Left renal cortex interstitium (tissue), 4 donors: ENCODE data around the gene KCNH2. TPM values are rescaled to one million over a fixed set of nuclear protein-coding genes. Genes with fewer than 3 reads are reported as not detected.
"Not testable (repeated sequence)": the region's sequence is repeated elsewhere in the genome, so short reads cannot be mapped to it uniquely, and the experiment has no call there.

Source experiments
- DNase-seq, 4 donors: peaks; one replicate each; pipeline ENCODE4 v3.0.0-alpha.2; 2013; ENCODE audit warnings: low read depth in 4 of 4, low spot score in 2 of 4, missing footprints in 1 of 4
- polyA plus RNA-seq, 4 donors: library from polyadenylated mRNA; unstranded; fragments of 120-200 nt; gene quantifications; one replicate each; pipeline ENCODE4 v1.2.1, GENCODE V29; 2013; ENCODE audit not compliant: insufficient read length in 4 of 4

KCNH2 gene
- polyA plus RNA-seq, 4 donors, result 15.4 to 23.2 (median 20.1) TPM

DNA sequence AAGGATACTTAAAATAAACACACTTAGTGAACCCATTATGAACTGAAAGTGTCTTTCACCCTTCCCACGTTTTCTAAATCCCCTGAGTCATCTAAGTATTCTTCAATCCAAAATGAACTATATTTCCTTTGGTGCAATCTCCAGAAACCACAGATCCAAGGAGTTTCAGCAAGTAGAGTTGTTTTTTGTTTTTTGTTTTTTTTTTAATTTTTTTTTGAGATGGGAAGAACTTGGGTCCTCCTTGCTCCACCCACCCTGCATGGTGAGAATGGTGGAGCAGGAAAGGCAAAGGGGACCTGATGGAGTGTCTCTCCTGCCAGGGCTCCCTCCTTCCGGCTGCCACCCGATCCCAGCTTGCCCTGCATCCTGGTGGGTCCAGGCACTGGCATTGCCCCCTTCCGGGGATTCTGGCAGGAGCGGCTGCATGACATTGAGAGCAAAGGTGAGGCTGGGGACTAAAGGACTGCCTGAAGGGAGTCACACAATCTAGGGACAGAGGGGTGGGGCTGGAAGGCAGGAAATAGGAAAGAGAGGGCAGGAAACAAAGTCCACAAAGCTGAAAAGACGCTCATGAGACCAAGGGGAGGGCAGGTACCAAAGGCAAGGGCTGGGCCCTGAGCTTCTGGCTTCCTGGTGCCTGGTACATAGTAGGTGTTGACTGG, 34.0 kb upstream of the KCNH2 start:
- DNase-seq, result no peak

DNA sequence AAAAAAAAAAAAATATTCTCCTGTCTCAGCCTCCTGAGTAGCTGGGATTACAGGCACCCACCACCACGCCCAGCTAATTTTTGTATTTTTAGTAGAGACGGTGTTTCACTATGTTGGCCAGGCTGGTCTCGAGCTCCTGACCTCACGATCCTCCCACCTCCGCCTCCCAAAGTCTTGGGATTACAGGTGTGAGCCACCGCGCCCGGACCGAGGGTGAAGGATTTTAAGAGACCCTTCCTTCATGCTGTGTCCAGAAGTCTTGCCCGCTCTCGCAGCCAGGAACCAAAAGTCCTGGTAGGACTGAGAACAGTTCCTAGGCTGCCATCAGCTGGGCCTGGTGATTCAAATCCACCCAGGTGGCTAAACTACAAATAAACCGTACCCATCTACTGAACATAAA, 33.5 kb upstream of the KCNH2 start:
- DNase-seq, result not testable (repeated sequence)

DNA sequence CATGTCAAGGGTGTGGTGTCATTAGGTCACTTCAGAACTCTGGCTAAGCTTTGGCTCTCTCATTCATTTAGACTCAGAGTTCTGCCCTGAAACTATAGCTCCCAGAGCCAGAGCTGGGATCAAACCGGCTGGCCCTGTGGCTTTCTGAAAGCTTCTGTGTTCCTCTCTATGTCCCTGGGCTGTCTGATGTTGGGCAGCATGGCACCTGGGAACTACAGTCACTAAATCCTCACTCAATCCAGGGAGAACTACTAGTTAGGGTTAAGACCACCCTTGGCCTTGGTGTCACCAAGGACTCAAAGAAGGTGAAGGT, 32.9 kb upstream of the KCNH2 start:
- no peak for DNase-seq

DNA sequence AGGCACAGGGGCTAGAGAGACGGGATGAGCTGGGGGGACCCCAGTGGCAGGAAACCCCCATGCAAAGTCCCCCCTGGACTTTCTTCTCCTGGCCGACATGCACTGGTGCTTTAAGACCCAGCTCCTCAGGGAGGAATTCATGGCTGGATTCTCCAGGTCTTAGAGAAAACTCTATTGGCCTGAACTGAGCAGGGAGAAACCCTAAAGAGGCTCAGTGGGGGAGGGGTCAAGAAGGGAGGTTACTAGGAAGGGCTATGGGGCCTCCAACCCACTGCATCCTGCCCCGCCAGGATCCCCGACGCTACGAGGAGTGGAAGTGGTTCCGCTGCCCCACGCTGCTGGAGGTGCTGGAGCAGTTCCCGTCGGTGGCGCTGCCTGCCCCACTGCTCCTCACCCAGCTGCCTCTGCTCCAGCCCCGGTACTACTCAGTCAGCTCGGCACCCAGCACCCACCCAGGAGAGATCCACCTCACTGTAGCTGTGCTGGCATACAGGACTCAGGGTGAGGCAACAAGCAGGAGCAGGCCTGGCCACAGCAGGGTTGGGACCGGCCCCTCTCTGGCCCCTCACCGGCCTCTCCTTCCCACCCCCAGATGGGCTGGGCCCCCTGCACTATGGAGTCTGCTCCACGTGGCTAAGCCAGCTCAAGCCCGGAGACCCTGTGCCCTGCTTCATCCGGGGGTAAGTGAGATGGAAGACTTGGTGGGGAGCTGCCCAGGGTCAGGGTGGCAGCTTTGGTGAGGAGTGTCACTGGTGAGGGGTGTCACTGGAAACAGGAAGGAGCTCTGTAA, 32.4 kb upstream of the KCNH2 start:
- peak in 1 of 4 donors; percentile 57 for DNase-seq

DNA sequence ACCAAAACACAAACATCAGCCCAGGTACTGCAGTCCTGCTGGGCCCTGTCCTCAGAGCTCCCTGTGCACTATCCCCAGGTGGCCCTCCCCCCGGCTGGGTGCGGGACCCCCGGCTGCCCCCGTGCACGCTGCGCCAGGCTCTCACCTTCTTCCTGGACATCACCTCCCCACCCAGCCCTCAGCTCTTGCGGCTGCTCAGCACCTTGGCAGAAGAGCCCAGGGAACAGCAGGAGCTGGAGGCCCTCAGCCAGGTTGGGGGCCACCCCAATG, 31.9 kb upstream of the KCNH2 start:
- no peak for DNase-seq

DNA sequence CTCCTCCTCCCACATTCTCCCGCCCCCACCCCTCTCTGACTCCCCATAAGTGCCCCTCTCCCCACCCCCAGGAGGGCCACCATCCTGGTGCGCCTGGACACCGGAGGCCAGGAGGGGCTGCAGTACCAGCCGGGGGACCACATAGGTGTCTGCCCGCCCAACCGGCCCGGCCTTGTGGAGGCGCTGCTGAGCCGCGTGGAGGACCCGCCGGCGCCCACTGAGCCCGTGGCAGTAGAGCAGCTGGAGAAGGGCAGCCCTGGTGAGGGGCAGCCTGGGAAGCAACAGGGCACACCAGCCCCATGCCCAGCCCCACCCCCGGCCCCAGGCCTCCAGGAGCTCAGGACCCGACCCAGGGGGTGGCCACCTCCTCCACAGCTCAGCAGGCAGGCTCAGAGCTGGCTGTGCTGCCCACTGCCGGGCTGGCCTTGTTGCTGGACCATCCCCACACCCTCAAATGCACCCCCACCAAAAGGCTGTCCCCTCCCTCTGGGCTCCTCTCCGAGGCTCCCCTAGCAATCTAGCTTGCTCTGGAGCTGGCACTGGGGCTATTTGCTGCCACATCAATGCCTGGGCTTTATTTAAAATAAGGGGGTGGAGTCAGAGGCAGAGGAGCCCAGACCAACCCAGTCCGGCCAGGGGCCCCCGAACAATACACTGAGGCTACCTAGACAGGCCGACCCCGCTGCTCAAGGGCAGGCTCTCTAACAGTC, 31.4 kb upstream of the KCNH2 start:
- DNase-seq, result no peak

DNA sequence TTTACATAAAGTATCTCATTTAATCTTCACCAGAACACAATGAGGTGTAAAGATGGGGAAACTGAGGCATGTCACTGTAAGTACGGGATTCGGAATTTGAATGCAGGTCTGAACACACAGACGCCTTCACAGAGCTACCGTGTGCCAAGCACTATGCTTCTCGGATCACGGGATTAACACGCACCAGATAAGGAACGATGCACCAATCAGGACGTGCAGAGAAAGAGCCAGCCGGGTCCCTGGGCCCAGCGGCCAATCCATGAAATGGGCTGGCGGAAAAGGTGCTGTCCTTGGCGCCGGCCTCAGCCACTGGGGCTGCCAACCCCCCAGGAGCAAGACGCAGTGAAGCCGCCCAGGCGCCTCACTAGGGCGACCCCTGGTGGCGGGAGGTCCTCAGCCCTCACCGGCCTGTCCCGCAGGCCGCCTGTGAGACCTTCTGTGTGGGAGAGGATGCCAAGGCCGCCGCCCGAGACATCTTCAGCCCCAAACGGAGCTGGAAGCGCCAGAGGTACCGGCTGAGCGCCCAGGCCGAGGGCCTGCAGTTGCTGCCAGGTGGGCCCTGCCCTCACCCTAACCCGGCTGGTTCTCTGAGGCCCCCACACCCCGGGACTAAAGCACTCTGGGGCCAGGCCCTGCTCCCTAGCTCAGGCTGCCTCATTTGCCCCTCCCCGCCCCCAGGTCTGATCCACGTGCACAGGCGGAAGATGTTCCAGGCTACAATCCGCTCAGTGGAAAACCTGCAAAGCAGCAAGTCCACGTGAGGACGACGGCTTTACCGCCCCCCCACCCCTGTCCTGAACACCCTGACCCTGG, 30.6 kb upstream of the KCNH2 start:
- DNase-seq, result no peak

DNA sequence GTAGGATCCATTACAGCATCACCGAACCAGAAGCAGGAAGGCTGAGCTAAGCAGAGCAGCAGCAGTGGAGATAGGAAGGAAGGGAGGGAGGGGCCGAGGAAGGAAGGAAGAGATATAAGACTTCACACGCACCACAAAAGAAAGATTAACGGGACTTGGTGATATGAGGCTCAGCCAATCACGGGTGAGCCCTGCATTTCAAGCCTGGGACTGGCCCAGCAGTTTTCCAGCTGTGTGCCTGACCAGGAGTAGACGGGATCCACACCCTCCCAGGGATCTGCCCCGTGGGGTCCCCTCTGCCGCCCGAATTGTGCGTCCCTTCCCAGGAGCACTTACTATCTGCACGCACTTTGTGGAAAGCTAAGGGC, 30.0 kb upstream of the KCNH2 start:
- no peak for DNase-seq

DNA sequence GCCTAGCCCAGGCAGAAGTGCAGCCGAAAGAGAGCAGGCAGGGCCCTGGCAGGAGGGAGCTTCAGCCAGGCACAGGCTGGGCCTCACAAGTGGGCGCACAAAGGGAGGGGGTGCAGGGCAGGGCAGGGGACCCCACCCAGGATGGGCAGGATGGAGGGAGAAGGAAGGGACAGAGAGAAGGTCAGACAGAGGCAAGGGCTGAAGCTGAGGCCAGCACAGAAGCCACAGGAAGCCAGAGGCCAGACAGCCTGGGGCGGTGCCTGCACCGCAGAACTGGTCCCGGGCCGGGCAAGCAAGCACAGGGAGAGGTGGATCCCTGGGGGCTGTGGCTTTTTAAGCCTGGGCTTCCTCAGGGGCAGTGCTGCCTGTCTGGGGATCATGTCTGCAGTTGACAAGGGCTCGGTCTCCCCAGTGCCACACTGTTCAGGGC, 29.4 kb upstream of the KCNH2 start:
- no peak for DNase-seq

DNA sequence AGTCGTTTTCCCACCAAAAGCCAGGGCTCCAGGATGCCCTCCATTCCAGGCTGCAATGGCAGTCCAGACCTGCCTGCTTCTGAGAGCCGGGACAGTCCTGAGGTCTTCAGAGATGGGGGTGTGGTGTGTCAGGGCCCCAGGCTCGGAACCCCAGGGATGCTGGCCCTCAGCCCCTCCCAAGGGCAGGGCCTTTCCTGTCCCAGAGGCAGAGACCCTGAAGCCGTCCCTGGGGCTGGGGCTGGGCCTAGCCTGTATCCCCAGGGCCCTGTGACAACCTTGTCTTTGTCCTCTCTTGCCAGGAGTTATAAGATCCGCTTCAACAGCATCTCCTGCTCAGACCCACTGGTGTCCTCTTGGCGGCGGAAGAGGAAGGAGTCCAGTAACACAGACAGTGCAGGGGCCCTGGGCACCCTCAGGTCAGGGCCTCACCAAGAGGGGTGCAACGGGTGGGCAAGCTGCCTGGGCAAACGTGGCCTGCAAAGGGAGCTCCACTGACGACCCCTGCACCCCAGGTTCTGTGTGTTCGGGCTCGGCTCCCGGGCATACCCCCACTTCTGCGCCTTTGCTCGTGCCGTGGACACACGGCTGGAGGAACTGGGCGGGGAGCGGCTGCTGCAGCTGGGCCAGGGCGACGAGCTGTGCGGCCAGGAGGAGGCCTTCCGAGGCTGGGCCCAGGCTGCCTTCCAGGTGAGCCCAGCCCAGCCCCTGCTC, 28.6 kb upstream of the KCNH2 start:
- DNase-seq, result no peak

DNA sequence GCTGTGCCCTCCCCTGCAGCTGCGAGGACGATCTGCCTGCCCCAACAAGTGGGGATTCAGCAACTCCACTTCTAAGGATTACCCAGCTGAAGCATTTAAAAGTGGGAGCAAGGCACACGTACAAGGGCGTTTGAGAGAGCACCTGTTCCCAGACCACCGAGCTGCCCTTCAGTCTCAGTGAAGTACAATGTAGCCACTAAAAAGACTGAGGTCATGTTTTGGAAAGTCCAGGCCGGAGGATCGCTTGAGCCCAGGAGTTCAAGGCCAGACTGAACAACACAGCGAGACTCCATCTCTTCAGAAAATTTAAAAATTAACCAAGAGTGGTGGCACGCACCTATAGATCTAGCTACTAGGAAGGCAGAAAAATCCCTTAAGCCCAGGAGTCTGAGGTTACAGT, 27.4 kb upstream of the KCNH2 start:
- DNase-seq, result no peak

DNA sequence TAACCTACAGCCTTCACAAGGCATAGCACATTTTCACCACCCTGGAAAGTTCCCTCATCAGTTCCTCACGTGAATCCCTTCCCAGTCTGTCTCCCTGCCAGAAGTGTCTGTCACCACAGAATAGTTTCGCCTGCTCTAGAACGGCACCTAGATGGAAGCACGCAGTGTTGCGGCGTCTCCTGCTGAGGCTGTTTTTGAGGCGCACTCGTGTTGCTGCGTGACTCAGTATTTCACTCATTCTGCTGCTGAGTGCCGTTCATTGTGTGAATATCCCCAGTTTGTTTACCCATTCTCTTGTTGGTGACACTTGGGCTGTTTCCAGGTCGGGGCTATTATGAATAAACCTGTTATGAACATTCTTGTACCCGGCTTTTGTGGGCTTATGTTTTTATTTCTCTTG, 25.5 kb upstream of the KCNH2 start:
- DNase-seq, result no peak

DNA sequence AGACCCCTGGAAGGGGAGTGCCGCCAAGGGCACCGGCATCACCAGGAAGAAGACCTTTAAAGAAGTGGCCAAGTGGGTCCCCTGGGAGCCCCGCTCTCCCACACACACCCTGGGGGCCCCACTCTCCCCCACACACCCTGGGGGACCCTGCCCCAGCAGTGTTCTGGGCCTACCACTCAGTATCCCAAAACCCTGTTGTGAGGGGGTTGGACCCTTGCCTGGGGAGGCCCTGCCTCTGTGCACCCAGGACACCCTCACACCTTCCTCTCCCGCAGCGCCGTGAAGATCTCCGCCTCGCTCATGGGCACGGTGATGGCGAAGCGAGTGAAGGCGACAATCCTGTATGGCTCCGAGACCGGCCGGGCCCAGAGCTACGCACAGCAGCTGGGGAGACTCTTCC, 23.4 kb upstream of the KCNH2 start:
- no peak for DNase-seq

DNA sequence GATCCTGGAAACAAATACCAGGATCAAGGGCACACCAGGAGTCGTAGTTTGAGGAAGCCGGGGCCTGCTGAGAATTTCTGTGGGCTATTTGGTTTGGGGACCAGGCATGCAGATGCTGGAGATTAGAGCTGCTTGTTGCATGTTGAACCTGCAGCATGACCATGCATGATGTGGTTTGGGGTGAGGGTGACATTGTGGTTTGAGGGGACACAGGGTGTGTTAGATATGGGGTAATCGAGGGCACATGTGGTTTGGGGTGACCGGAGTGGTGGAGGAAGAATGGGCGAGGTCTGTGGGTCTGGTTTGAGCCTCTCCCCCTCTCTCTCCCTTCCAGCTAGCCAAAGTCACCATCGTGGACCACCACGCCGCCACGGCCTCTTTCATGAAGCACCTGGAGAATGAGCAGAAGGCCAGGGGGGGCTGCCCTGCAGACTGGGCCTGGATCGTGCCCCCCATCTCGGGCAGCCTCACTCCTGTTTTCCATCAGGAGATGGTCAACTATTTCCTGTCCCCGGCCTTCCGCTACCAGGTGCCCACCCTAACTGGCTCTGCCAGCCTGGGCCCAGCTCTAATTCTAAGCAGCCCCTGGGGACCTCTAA, 22.9 kb upstream of the KCNH2 start:
- no peak for DNase-seq

DNA sequence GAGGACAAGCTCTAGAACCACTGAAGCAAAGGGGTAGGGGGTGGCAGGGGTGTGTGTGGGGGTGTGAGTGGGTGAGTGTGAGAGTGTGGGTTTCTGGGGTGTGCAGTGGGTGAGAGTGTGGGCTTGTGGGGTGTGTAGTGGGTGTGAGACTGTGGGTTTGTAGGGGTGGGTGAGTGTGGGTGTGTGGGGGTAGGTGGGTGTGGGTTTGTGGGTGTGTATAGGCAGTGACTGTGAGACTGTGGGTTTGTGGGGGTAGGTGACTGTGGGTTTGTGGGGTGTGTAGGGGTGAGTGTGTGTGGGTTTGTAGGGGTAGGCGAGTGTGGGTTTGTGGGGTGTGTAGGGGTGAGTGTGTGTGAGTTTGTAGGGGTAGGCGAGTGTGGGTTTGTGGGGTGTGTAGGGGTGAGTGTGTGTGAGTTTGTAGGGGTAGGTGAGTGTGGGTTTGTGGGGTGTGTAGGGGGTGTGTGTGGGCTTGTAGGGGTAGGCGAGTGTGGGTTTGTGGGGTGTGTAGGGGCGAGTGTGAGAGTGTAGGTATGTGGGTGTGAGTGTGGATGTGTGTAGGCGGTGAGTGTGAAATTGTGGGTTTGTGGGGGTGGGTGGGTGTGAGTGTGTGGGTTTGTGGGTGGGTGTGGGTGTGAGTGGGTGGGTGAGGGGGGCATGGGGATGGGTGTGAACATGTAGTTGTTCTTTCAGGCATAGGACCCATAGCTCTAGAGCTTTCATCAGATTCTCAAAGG, 21.5 kb upstream of the KCNH2 start:
- no peak for DNase-seq

DNA sequence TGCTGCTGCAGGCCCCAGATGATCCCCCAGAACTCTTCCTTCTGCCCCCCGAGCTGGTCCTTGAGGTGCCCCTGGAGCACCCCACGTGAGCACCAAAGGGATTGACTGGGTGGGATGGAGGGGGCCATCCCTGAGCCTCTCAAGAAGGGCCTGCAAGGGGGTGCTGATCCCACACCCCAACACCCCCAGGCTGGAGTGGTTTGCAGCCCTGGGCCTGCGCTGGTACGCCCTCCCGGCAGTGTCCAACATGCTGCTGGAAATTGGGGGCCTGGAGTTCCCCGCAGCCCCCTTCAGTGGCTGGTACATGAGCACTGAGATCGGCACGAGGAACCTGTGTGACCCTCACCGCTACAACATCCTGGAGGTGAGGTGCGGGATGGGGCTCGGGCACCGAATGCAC, 20.9 kb upstream of the KCNH2 start:
- DNase-seq, result no peak

DNA sequence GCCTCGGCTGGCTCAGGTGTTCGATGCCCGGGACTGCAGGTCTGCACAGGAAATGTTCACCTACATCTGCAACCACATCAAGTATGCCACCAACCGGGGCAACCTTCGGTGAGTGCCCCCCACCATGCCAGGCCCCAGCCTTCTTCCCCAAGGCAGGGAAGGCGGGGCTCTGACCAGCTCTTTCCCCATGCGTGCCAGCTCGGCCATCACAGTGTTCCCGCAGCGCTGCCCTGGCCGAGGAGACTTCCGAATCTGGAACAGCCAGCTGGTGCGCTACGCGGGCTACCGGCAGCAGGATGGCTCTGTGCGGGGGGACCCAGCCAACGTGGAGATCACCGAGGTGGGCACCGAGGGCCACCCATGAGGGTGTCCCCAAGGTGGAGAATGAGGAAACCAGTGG, 20.2 kb upstream of the KCNH2 start:
- DNase-seq, result no peak

DNA sequence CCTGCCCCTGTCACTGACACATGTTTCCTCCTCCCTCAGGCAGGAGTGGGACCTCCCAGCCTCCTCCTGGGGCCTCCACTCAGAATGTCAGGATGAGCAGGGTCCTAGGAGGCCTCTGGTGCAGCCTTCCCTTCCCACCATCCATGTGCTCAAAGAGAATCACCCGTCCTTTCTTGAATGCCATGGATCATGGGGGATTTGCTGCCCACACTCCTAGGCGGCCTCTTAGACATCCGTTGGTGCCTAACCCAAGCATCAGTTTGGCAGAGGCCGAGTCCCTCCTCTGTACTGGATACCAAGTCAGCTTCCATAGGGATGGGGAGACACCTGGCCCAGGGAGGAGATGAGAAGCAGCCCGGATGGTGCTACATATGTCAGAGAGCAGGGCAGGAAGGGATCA, 19.7 kb upstream of the KCNH2 start:
- no peak for DNase-seq

DNA sequence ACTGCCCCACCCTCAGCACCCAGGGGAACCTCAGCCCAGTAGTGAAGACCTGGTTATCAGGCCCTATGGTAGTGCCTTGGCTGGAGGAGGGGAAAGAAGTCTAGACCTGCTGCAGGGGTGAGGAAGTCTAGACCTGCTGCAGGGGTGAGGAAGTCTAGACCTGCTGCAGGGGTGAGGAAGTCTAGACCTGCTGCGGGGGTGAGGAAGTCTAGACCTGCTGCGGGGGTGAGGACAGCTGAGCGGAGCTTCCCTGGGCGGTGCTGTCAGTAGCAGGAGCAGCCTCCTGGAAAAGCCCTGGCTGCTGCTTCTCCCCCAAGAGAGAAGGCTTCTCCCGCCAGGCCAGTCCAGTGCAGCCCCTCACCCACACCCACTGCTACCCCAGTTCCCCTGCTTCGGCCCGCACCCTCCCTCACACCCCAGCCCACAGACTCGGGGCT, 19.0 kb upstream of the KCNH2 start:
- DNase-seq, result no peak
